Omental fat pad (tissue), 4 donors: ENCODE data around the gene TMEM201. TPM values are rescaled to one million over a fixed set of nuclear protein-coding genes. Genes with fewer than 3 reads are reported as not detected.
"Not testable (repeated sequence)": the region's sequence is repeated elsewhere in the genome, so short reads cannot be mapped to it uniquely, and the experiment has no call there.

Source experiments
- ATAC-seq: fragments of 150-250 bp; one replicate; pipeline ENCODE4 v1.9.1; 2016; ENCODE audit warnings: mild to moderate bottlenecking, moderate library complexity; ENCODE audit not compliant: low FRiP score
- DNase-seq: peaks from one replicate; pipeline ENCODE4 v3.0.0-alpha.2; 2019; ENCODE audit warnings: low spot score
- CTCF ChIP-seq, 3 donors: fragments of 450-650 bp; IDR thresholded peaks; one replicate each; pipeline ENCODE4 v1.5.1; 2016 to 2017; ENCODE audit warnings: antibody characterized with exemption in 3 of 3, mild to moderate bottlenecking in 3 of 3, moderate library complexity in 2 of 3
- total RNA-seq, 4 donors: library from RNA; depleted of rRNA; stranded (reverse); fragments of >200 nt; gene quantifications; one replicate each; pipeline ENCODE4 v1.1.0, GENCODE V29; 2016

The TMEM201 gene
- total RNA-seq, 4 donors from 2014 or later: 4.5 to 13.1 (median 6.8) TPM

- no peak for TF ChIP-seq CTCF (IDR thresholded peaks at IDR 0.05)
- DNase-seq (no peak), ATAC-seq (no peak)
Measured at GRCh38 chr1:9624081-9624480, 35.4 kb downstream of the TMEM201 start.

GRCh38 chr1:9625030-9625429 lies 36.3 kb downstream of the TMEM201 start:
- not testable (repeated sequence) for DNase-seq, ATAC-seq

- TF ChIP-seq CTCF (IDR thresholded peaks at IDR 0.05): no peak
- DNase-seq (no peak), ATAC-seq (no peak)
Measured at GRCh38 chr1:9626201-9626608, 37.5 kb downstream of the TMEM201 start.

- no peak for ATAC-seq
- DNase-seq: no peak
- TF ChIP-seq CTCF (IDR thresholded peaks at IDR 0.05): no peak
Measured at GRCh38 chr1:9628541-9629444, 40.1 kb downstream of the TMEM201 start.

- DNase-seq: no peak
- no peak for TF ChIP-seq CTCF (IDR thresholded peaks at IDR 0.05)
- ATAC-seq: no peak
Measured at GRCh38 chr1:9629445-9630201, 40.9 kb downstream of the TMEM201 start.

GRCh38 chr1:9630331-9631111 lies 41.8 kb downstream of the TMEM201 start:
- ATAC-seq: no peak
- no peak for DNase-seq
- no peak for TF ChIP-seq CTCF (IDR thresholded peaks at IDR 0.05)

GRCh38 chr1:9631613-9632012 lies 42.9 kb downstream of the TMEM201 start:
- DNase-seq (no peak), ATAC-seq (no peak)
- TF ChIP-seq CTCF (IDR thresholded peaks at IDR 0.05): no peak
